Spleen (tissue), 11 donors: ENCODE data around the gene SNCA. TPM values are rescaled to one million over a fixed set of nuclear protein-coding genes. Genes with fewer than 3 reads are reported as not detected.

Experiments
- DNase-seq: peaks from one replicate; pipeline ENCODE4 v3.0.0-alpha.2; 2020
- H3K27ac ChIP-seq, 8 donors: fragments of 200-600 bp; sonication (generic) in 7 of 8; 1 replicate in 4 of 8; 2 replicates in 4 of 8; pipeline versions ENCODE4 v1.5.0 to v1.8.0; 2016 to 2021; ENCODE audit warnings: inconsistent platforms in 4 of 8, mild to moderate bottlenecking in 4 of 8, moderate library complexity in 1 of 8
- H3K27me3 ChIP-seq, 7 donors: fragments of 200-600 bp; sonication (generic) in 6 of 7; replicated peaks in 1 of 7; 1 replicate in 4 of 7; 2 replicates in 3 of 7; pipeline versions ENCODE4 v1.5.0 to v1.8.0; 2016 to 2021; ENCODE audit warnings: inconsistent platforms in 3 of 7, mild to moderate bottlenecking in 1 of 7
- H3K36me3 ChIP-seq, 6 donors: fragments of 200-600 bp; sonication (generic) in 5 of 6; 1 replicate in 4 of 6; 2 replicates in 2 of 6; pipeline versions ENCODE4 v1.5.0 to v1.8.0; 2016 to 2021; ENCODE audit warnings: inconsistent platforms in 2 of 6
- H3K4me1 ChIP-seq, 6 donors: fragments of 200-600 bp; sonication (generic) in 5 of 6; 1 replicate in 3 of 6; 2 replicates in 3 of 6; pipeline versions ENCODE4 v1.5.0 to v1.8.0; 2016 to 2021; ENCODE audit warnings: inconsistent platforms in 3 of 6
- H3K4me3 ChIP-seq, 8 donors: fragments of 200-600 bp; sonication (generic) in 7 of 8; 1 replicate in 4 of 8; 2 replicates in 4 of 8; pipeline versions ENCODE4 v1.5.0 to v1.8.0; 2016 to 2021; ENCODE audit warnings: inconsistent platforms in 4 of 8, mild to moderate bottlenecking in 4 of 8, moderate library complexity in 2 of 8
- H3K9me3 ChIP-seq, 8 donors: fragments of 200-600 bp; sonication (generic) in 7 of 8; 1 replicate in 4 of 8; 2 replicates in 4 of 8; pipeline versions ENCODE4 v1.5.0 to v1.8.0; 2016 to 2021; ENCODE audit warnings: inconsistent platforms in 4 of 8
- POLR2A ChIP-seq, 3 donors: fragments of 450-650 bp; IDR thresholded peaks; one replicate each; pipeline ENCODE4 v1.5.1; 2017; ENCODE audit warnings: antibody characterized with exemption in 3 of 3, mild to moderate bottlenecking in 1 of 3
- POLR2AphosphoS5 ChIP-seq, 3 donors: sonication (generic); formaldehyde crosslinking; IDR thresholded peaks; one replicate each; pipeline ENCODE4 v1.5.1; 2017; ENCODE audit warnings: antibody characterized with exemption in 3 of 3
- WGBS, 5 donors: extraction: QIAGEN DNeasy Blood & Tissue Kit in 3 of 5; methylation state at CpG; one replicate each; pipeline versions ENCODE4 v1.1.5 to v1.1.7; 2013 to 2018; 5-methylcytosine and 5-hydroxymethylcytosine counted together
- intact Hi-C: fragments of 100-400 bp; cut with DNase I; formaldehyde crosslinking; loops from one replicate; pipeline ENCODE4 v1.15.0; 2023; ENCODE audit warnings: low total_unique reads
- polyA plus RNA-seq, 3 donors: library from polyadenylated mRNA; stranded (reverse); fragments of 200-250 nt; gene quantifications; one replicate each; pipeline ENCODE4 v1.2.1, GENCODE V29; 2013
- total RNA-seq, 7 donors: library from RNA; depleted of rRNA in 3 of 7; stranded (reverse); fragments of >200 nt in 3 of 7; fragmentation: NEBNext Ultra II Directional in 4 of 7; extraction: Animal tissue kit (Norgen Biotek cat#: 25700) in 4 of 7; gene quantifications; one replicate each; pipeline versions ENCODE4 v1.1.0 to v1.2.1, GENCODE V29; 2016 to 2021
- TF ChIP-seq, protein P1 (sequence below), 11 experiments: fragments of 200-600 bp in 7 of 11; fragments of 450-650 bp in 4 of 11; sonication (generic) in 4 of 11; IDR thresholded peaks in 8 of 11; conservative IDR thresholded peaks in 3 of 11; 1 replicate in 7 of 11; 2 replicates in 4 of 11; pipeline versions ENCODE4 v1.4.0 to v1.8.0; 2016 to 2021; ENCODE audit warnings: antibody characterized with exemption in 11 of 11, inconsistent platforms in 4 of 11, mild to moderate bottlenecking in 1 of 11
- donor health status: healthy with polysubstance abuse.
- donor health status: DM: no; HTN: no; CAD: no; lungs with moderate emphysema.
- donor health status: DM: no; HTN: no; CAD: no.
- donor health status: Bipolar disorder and iron deficiency.
- donor health status: healthy.
- donor health status: DM: no; HTN: no; CAD: no.
- donor health status: DM: yes; HTN: yes; CAD: no.

Gene SNCA
- total and polyA plus RNA-seq, 10 donors = 1.7 to 86.5 (median 10.4) TPM

DNA sequence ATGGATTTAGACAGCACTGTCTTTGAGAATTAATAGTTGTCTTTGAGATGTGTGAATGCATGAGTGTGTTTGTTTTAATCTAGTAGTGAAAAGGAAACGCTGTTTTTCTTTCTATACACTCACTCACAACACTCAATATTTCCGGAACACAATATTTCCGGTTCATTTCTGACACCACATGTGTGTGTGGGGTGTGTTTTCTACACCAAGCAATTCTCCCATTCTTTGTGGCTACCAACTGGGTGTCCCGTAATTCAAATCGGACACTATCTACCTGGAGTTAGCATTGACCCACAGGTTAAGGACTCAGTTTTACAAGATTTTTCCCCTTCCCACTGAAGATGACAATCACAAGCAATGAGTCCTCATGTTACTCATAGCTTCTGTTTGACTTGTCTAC lies 113.9 kb downstream of the SNCA start:
- TF ChIP-seq, protein P1, sequence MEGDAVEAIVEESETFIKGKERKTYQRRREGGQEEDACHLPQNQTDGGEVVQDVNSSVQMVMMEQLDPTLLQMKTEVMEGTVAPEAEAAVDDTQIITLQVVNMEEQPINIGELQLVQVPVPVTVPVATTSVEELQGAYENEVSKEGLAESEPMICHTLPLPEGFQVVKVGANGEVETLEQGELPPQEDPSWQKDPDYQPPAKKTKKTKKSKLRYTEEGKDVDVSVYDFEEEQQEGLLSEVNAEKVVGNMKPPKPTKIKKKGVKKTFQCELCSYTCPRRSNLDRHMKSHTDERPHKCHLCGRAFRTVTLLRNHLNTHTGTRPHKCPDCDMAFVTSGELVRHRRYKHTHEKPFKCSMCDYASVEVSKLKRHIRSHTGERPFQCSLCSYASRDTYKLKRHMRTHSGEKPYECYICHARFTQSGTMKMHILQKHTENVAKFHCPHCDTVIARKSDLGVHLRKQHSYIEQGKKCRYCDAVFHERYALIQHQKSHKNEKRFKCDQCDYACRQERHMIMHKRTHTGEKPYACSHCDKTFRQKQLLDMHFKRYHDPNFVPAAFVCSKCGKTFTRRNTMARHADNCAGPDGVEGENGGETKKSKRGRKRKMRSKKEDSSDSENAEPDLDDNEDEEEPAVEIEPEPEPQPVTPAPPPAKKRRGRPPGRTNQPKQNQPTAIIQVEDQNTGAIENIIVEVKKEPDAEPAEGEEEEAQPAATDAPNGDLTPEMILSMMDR (IDR thresholded peaks at IDR 0.05 in 8 of 11, conservative IDR thresholded peaks at IDR 0.05 in 3 of 11) = no peak
- TF ChIP-seq POLR2AphosphoS5 (IDR thresholded peaks at IDR 0.05) = no peak
- TF ChIP-seq POLR2A (IDR thresholded peaks at IDR 0.05) = no peak
- Histone ChIP-seq H3K4me1 (no peaks in the 10 kb centered on the region), H3K27me3 (no peaks in the 10 kb centered on the region), H3K36me3 (no peaks in the 10 kb centered on the region), H3K9me3 (no peaks in the 10 kb centered on the region), H3K27ac (no peak overlapping the region), H3K4me3 (no peak overlapping the region)
- intact Hi-C loops = no loop called here
- WGBS, 5 donors = 58 to 84% (median 72%) methylated on average over 5 of the region's 5 CpGs
- DNase-seq = no peak

DNA sequence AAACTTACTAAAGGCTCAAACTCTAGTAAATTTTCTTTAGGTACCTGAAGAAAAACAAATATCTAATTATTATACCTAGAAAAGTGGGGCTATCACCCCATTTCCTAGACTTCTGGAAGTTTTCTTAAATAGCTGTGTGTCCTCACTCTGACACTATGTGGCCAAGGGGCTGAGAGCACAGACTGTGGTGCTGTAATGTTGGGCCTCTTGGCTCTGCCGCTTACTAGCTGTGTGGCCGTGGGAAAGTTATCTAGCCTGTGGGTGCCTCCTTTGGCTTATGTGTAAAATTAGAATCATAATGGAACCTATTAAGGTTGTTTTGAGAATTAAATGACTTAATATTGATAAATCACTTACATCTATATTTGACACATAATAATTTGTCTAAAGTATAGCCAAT lies 114.4 kb downstream of the SNCA start:
- Histone ChIP-seq H3K9me3 (no peaks in the 10 kb centered on the region), H3K36me3 (no peaks in the 10 kb centered on the region), H3K4me1 (no peaks in the 10 kb centered on the region), H3K27me3 (no peaks in the 10 kb centered on the region), H3K4me3 (no peak overlapping the region), H3K27ac (no peak overlapping the region)
- WGBS, 5 donors = 79 to 98% (median 91%) methylated on average over 2 of the region's 2 CpGs
- intact Hi-C loops = no loop called here
- no peak for DNase-seq
- TF ChIP-seq, protein P1 (IDR thresholded peaks at IDR 0.05 in 8 of 11, conservative IDR thresholded peaks at IDR 0.05 in 3 of 11) = no peak
- no peak for TF ChIP-seq POLR2A (IDR thresholded peaks at IDR 0.05)
- no peak for TF ChIP-seq POLR2AphosphoS5 (IDR thresholded peaks at IDR 0.05)

DNA sequence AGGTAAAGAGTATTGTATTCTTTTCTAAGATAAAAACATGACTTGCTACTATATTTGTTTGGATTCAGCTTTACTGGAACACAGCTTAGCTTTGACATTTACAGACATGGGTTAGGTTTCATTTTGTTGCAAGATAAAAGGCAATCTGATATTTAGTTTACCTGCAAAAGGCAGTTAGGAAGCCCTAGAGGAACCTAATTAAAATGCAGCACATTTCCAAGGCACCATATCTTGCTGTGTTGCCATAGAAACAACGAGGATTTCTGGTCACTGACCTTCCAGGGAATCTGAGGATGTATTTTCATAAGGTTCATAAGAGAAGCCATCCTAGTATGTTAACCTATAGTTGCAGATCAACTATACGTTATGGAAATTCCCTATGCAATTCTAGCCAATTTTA lies 116.0 kb downstream of the SNCA start:
- Histone ChIP-seq H3K9me3 (no peaks in the 10 kb centered on the region), H3K36me3 (no peaks in the 10 kb centered on the region), H3K4me3 (no peak overlapping the region), H3K27me3 (no peaks in the 10 kb centered on the region), H3K27ac (no peak overlapping the region), H3K4me1 (no peaks in the 10 kb centered on the region)
- 65 to 87% (median 70%) methylated on average over 2 of the region's 2 CpGs for WGBS, 5 donors
- intact Hi-C loops = no loop called here
- no peak for DNase-seq
- TF ChIP-seq, protein P1 (IDR thresholded peaks at IDR 0.05 in 8 of 11, conservative IDR thresholded peaks at IDR 0.05 in 3 of 11) = no peak

GRCh38 chr4:89719536-89720090 lies 117.3 kb downstream of the SNCA start:
- intact Hi-C loops = no loop called here
- H3K4me3 ChIP-seq = no peak overlapping the region

More at GRCh38 chr4:89719536-89720090, 117.3 kb downstream of the SNCA start:
- WGBS, 5 donors = 85 to 95% (median 89%) methylated on average over 7 of the region's 7 CpGs
- H3K4me1 ChIP-seq = no peaks in the 10 kb centered on the region
- no peaks in the 10 kb centered on the region for H3K27me3 ChIP-seq
- no peak for DNase-seq
- H3K9me3 ChIP-seq = no peaks in the 10 kb centered on the region
- no peaks in the 10 kb centered on the region for H3K36me3 ChIP-seq
- TF ChIP-seq POLR2A (IDR thresholded peaks at IDR 0.05) (no peak), POLR2AphosphoS5 (IDR thresholded peaks at IDR 0.05) (no peak)
- TF ChIP-seq, protein P1 (IDR thresholded peaks at IDR 0.05 in 8 of 11, conservative IDR thresholded peaks at IDR 0.05 in 3 of 11) = no peak
- no peak overlapping the region for H3K27ac ChIP-seq
